ES-I3 (cell line): ENCODE measurements around the gene TCAF1.
"Not testable (repeated sequence)": the region's sequence is repeated elsewhere in the genome, so short reads cannot be mapped to it uniquely, and the experiment has no call there.

Source experiments
- H3K36me3 ChIP-seq: 2 replicates; pipeline ENCODE4 v1.6.1; 2013; ENCODE audit warnings: mild to moderate bottlenecking, low read length, control low read depth, moderate library complexity; ENCODE audit not compliant: insufficient read depth
- H3K4me1 ChIP-seq: 2 replicates; pipeline ENCODE4 v1.6.1; 2013; ENCODE audit warnings: mild to moderate bottlenecking, control low read depth, low read length; ENCODE audit not compliant: insufficient read depth
- H3K9ac ChIP-seq: 2 replicates; pipeline ENCODE4 v1.6.1; 2013; ENCODE audit warnings: low read depth, mild to moderate bottlenecking, low read length, moderate library complexity
- H3K9me3 ChIP-seq: 2 replicates; pipeline ENCODE4 v1.6.1; 2013; ENCODE audit warnings: mild to moderate bottlenecking, low read length, moderate library complexity; ENCODE audit not compliant: control insufficient read depth, insufficient read depth

Gene TCAF1

GRCh38 chr7:143816471-143817133 is 85.4 kb downstream of the TCAF1 start:
- H3K4me1 ChIP-seq, H3K36me3 ChIP-seq, H3K9ac ChIP-seq, H3K9me3 ChIP-seq: not testable (repeated sequence)

- not testable (repeated sequence) for H3K36me3 ChIP-seq, H3K9ac ChIP-seq, H3K9me3 ChIP-seq, H3K4me1 ChIP-seq
Observed at GRCh38 chr7:143810639-143811038, 91.3 kb downstream of the TCAF1 start.

GRCh38 chr7:143806664-143807071 is 95.3 kb downstream of the TCAF1 start:
- not testable (repeated sequence) for H3K36me3 ChIP-seq, H3K4me1 ChIP-seq, H3K9me3 ChIP-seq, H3K9ac ChIP-seq
